GM21619 (cell line): Measurements from ENCODE around the gene NFIC.
"Not testable (repeated sequence)": the region's sequence is repeated elsewhere in the genome, so short reads cannot be mapped to it uniquely, and the experiment has no call there.

Source experiments
- ATAC-seq: cut with Tn5 transposase; IDR thresholded peaks from one replicate; pipeline ENCODE4 v1.9.1; 2021; ENCODE audit not compliant: unreplicated experiment

NFIC gene

GRCh38 chr19:3506384-3507340, 140.3 kb downstream of the NFIC start:
- peak; percentile 5 for ATAC-seq

GRCh38 chr19:3507371-3508120, 141.2 kb downstream of the NFIC start:
- ATAC-seq = no peak

DNA sequence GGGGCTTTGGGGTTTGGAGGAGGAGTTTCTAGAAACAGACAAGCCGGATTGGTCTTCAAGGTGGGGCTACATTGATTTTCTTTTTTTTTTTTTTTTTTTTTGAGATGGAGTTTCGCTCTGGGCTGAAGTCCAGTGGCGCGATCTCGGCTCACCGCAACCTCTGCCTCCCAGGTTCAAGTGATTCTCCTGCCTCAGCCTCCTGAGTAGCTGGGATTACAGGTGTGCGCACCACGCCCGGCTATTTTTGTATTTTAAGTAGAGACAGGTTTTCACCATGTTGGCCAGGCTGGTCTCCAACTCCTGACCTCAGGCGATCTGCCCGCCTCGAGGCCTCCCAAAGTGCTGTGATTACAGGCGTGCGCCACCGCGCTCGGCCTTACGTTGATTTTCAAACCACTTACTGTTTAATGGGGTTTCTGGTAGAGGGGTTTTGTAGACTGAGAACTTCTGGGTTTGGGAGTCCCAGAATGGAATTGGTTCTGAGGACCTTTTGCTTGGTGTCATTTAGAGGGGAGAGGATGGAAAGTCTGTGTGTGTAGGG, 141.8 kb downstream of the NFIC start:
- ATAC-seq = not testable (repeated sequence)

- no peak for ATAC-seq
Measured at GRCh38 chr19:3508771-3509535, 142.6 kb downstream of the NFIC start.

DNA sequence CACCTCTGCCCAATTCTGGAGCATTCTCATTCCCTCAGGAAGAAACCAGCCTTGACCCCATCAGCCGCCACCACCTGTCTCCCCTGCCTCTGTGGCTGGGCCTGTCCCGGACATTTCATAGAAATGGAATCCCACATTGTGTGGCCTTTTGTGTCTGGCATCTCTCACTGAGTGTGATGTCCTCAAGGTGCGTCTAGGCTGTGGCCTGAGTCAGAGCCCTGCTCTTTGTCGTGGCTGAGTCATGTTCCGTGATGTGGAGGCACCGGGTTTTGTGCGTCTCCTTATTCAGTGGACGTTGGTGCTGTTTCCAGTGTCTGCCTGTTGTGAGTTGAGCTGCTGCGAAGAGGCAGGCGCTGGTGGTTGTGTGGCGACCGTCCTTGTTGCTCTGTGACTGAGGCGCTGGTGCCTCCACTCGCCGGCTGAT, 143.2 kb downstream of the NFIC start:
- ATAC-seq = no peak

DNA sequence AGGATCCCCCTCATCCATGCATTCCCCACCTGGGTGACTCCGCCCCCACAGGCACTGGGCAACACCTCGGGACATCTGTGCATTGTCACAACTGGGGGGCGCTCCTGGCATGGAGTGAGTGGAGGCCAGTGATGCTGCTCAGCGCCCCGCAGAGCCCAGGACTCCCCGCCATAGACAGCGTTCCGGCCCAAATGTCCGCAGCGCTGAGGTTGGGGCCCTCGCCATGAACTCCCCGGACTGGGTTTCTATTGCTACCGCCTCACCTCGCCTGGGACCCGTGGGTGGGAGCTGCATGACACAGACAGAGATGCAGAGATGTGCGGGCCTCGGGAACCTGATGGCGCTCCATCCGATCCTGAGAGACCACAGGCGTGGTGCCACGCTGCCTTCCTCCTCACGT, 144.3 kb downstream of the NFIC start:
- ATAC-seq = no peak

GRCh38 chr19:3511506-3512251, 145.3 kb downstream of the NFIC start:
- ATAC-seq = no peak

DNA sequence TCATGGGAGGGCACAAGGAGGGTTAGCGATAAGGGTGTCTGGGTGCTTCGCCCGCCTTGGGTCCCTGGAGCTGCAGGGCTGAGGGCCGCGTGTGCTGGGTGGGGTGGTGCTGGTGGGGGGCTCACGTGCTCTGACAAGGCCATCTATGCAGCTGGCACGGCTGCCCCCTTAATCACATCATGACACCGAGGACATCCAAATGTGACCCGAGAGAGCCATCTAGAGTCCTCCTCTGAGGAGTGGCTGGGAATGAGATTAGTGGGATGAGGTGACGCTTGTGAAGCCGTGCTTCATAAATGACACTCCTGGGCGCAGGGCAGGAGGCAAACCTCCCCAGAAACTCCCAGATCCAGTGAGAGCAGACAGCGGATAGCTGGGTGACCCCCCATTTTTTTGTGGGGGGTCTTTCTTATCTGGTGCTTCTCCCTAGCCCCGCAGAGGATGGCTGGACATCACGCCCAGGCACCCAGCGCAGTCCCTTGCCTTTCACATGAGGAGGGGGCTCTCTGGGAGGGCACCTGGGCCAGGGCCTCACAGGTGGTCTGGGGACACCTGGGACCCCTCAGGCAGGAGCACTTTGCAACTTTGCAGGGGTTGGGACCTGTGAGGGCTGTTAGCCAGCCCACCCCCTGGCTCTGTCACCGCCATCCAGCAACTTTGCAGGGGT, 146.3 kb downstream of the NFIC start:
- no peak for ATAC-seq

DNA sequence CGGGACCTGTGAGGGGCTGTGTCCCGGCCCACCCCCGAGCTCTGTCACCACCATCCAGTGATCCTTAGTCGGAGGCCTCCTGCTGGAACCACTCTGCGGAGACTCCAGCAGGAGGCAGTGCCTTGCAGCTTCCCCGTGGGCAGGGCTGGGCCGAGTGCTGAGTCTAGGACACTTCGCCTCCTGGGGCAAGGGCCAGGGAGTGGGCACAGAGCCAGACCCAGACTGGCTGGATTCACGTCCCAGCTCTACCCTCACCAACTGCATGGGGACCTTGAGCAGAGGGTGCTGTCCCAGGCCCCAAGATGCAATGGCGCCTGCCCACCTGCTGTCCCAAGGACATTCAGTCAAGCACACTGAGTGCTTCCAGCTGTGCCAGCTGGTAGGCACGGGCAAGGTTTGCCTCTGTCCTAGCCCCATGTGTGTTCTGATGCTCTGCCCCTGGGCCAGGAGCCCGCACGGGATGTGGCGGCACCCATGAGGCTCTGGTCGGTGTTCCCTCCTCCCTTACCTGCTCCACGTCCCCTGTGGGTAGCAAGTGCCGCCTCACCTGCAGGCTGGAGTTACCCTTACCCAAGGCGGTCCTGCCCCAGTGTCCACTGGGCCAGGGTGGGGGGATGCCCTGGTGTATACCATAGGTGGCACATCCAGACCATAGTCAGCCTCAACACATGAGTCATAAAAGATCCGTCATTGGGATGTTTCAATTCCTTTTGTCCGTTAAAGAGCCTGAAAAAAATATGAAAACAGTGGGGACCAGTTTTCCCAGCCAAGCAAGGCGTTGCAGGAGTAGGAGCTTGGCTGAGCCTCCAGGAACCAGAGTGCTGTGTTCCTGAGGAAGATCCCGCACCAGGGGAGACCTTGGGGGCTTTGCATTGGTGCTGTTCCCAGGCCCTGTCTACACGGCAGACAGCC, 147.1 kb downstream of the NFIC start:
- ATAC-seq = no peak

DNA sequence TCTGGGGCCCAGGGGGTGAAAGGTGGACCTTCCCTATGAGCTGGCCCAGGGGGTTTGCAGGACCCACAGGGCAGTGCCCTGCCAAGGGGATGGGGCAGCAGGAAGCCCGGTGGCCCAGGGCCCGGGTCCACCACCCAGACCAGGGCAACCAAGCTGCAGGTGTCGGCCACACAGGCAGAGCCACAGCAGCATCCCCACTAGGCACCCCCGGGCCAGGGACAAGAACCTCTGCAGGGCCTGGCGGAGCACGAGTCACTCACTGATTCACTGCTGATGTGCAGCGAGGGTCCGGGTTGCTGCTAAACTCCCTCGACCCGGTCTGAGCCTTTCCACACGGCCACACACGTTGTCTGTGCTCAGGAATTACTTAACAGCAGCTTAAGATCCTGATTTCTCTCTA, 148.5 kb downstream of the NFIC start:
- no peak for ATAC-seq

DNA sequence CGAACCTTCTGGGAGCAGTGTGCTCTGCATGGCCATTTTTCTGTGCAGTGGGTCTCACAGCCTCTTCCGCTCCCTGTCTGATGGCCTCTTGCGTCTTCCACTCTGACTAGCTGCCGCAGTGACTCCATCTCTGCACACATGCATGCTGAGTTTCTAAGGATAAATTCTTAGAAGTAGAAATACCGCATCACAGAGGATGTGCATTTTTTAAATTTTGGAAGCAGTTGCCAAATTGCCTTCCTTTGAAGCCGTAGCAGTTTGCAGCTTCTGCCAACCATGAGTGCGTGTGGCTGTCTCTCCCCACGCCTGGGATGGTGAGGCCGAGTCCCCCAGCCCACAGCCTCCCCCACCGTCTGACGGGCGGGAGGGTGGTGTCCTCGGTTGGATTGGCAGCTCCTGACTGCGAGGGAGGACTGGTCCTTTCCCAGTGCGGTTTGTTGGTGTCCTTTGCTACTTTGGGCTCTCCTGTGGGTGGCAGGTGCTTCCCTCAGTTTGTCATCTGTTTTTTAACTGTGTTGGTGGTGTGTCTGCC, 149.6 kb downstream of the NFIC start:
- ATAC-seq = no peak

DNA sequence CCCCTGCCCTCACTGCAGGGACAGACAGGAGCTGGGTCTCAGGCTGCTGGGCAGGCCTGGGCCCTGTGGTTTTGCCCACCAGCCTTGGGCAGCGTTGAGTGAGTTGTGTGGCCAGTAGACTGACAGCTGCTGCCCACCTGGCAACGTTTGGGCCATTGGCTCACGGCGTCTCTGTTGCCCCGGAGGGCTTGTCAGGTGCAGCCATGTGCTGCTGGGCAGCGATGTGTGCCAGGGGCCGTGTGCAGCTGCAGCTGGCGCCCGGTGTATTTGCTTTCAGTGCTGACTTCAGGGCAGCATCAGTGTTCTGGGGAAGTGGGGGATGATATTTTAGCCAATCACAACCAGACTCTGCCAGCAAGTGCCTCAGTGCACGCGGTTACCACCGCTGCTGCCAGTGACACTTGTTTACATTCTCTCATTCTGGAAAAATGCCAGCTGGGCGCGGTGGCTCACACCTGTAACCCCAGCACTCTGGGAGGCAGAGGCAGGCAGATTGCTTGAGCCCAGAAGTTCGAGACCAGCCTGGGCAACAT, 150.4 kb downstream of the NFIC start:
- ATAC-seq = no peak

DNA sequence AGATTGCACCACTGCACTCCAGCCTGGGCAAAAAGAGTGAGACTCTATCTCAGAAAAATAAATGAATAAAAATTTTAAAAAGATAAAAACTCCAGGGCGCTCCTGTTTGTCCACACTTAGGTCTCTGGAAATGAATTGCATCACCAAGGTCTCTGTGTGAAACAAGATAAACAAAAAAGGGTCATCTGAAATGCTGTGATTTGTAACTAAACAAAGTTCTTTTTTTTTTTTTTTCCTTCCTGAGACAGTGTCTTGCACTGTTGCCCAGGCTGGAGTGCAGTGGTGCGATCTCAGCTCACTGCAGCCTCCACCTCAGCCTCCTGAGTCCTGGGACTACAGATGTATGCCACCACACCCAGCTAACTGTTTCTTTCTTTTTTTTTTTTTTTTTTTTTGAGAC, 151.3 kb downstream of the NFIC start:
- ATAC-seq = no peak

GRCh38 chr19:3518255-3518654, 151.9 kb downstream of the NFIC start:
- ATAC-seq = no peak

DNA sequence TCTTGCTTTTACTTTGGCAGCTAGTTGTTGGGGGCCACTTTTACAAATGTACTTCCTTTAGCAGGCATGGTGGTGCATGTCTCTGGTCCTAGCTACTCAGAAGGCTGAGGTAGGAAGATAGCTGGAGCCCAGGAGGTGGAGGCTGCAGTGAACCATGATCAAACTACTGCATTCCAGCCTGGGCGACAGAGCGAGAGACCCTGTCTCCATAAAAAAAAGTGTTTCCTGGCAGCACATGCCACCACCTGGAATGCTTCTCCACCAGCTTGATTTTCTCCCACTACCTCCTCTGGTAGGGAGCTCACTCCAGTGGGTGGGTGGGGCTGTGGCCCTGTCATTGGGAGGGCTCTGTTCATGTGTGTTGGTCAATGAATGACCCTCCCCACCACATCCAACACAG, 152.3 kb downstream of the NFIC start:
- ATAC-seq = no peak
